Body of pancreas (tissue), 4 donors: ENCODE measurements around the gene PCDHGA8.

Experiments
- POLR2A ChIP-seq, 3 donors: fragments of 450-650 bp; IDR thresholded peaks; one replicate each; pipeline ENCODE4 v1.6.1; 2016; ENCODE audit warnings: antibody characterized with exemption in 3 of 3, mild to moderate bottlenecking in 2 of 3
- TF ChIP-seq, protein P1 (sequence below), 7 experiments: fragments of 450-650 bp in 4 of 7; fragments of 200-600 bp in 3 of 7; sonication (generic) in 3 of 7; IDR thresholded peaks; one replicate each; pipeline ENCODE4 v1.5.1; 2016 to 2019; ENCODE audit warnings: antibody characterized with exemption in 7 of 7

DNA sequence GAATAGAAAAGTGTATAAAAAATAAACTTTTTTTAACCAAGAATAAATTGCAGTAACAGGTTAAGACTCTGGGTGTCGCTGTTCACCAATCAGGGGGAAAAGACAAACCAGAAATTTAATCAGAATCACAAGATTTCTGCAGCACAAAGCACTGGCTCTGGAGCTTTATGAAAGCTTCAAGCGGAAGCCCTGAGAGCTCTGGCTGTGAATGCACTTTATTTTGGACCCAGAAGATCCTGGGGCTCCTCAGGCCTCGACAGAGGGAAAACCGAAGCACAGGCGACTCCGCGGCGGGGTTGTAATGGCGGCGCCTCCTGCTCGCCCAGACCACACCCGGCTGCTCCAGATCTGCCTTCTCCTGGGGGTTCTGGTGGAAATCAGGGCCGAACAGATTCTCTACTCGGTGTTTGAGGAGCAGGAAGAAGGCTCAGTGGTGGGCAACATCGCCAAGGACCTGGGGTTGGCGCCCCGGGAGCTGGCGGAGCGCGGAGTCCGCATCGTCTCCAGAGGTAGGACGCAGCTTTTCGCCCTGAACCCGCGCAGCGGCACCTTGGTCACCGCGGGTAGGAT is 37.4 kb upstream of the PCDHGA8 start, which contains the start of gene PCDHGA4:
- TF ChIP-seq, protein P1, sequence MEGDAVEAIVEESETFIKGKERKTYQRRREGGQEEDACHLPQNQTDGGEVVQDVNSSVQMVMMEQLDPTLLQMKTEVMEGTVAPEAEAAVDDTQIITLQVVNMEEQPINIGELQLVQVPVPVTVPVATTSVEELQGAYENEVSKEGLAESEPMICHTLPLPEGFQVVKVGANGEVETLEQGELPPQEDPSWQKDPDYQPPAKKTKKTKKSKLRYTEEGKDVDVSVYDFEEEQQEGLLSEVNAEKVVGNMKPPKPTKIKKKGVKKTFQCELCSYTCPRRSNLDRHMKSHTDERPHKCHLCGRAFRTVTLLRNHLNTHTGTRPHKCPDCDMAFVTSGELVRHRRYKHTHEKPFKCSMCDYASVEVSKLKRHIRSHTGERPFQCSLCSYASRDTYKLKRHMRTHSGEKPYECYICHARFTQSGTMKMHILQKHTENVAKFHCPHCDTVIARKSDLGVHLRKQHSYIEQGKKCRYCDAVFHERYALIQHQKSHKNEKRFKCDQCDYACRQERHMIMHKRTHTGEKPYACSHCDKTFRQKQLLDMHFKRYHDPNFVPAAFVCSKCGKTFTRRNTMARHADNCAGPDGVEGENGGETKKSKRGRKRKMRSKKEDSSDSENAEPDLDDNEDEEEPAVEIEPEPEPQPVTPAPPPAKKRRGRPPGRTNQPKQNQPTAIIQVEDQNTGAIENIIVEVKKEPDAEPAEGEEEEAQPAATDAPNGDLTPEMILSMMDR (IDR thresholded peaks at IDR 0.05), result peak in 6 of 7 experiments; percentile 10 to 38 (median 31)
- TF ChIP-seq POLR2A (IDR thresholded peaks at IDR 0.05), result no peak
